HepG2 (cell line): ENCODE data around the gene FOSB. TPM values are rescaled to one million over a fixed set of nuclear protein-coding genes. Genes with fewer than 3 reads are reported as not detected.

Experiments
- ATAC-seq: fragments of 200-7000 bp; cut with Tn5 transposase; 3 replicates; pipeline ENCODE4 v1.9.1; 2020; ENCODE audit warnings: mild to moderate bottlenecking, moderate library complexity
- BruUV-seq: library from RNA; stranded (reverse); fragments of 400-500 nt; replicated peaks from 2 replicates; lab custom pipeline; 2021; lab: Mats Ljungman, UMichigan
- CTCF ChIA-PET: fragments of 300-600 bp; formaldehyde crosslinking; extraction: SDS; loops from one replicate; lab custom pipeline; 2021; ENCODE audit warnings: low total read pairs, inconsistent platforms, low intra/inter-chr PET ratio; lab: Yijun Ruan, JAX
- POLR2A ChIA-PET: fragments of 350-600 bp; sonication (Branson Sonifier 250); formaldehyde crosslinking; loops from one replicate; lab custom pipeline; 2020; ENCODE audit warnings: antibody characterized with exemption, inconsistent platforms; lab: Yijun Ruan, JAX
- DNase-seq: peaks from one replicate; pipeline ENCODE4 v3.0.0-alpha.2; 2015; ENCODE audit warnings: low spot score
- FAIRE-seq: peaks from 3 replicates; lab custom pipeline; 2011; peaks lifted over from hg19 to GRCh38; lab: Jason Lieb, UNC
- H2AFZ ChIP-seq: one replicate; pipeline ENCODE4 v1.6.1; 2011; ENCODE audit warnings: low read length, inconsistent platforms
- H3K27ac ChIP-seq: fragments of 300-600 bp; 3 replicates; pipeline ENCODE4 v1.8.0; 2011; ENCODE audit warnings: mixed run types, mild to moderate bottlenecking, mixed read lengths, low read length, inconsistent platforms; ENCODE audit not compliant: insufficient read depth; ENCODE audit errors: extremely low read length
- H3K27me3 ChIP-seq, 2 experiments: fragments of 200-600 bp in 1 of 2; 2 replicates in 1 of 2; 3 replicates in 1 of 2; pipeline versions ENCODE4 v1.6.0 to v1.8.0; 2011; ENCODE audit warnings: low read length in 2 of 2, mild to moderate bottlenecking in 2 of 2, moderate library complexity in 2 of 2, inconsistent platforms in 1 of 2; ENCODE audit not compliant: insufficient read depth in 2 of 2, control insufficient read depth in 1 of 2
- H3K36me3 ChIP-seq, 2 experiments: fragments of 200-600 bp in 1 of 2; replicated peaks in 1 of 2; 2 replicates in 1 of 2; 3 replicates in 1 of 2; pipeline versions ENCODE4 v1.5.1 to v1.8.0; 2011; ENCODE audit warnings: low read length in 2 of 2, inconsistent platforms in 1 of 2; ENCODE audit not compliant: insufficient read depth in 2 of 2, control insufficient read depth in 1 of 2
- H3K4me1 ChIP-seq: 2 replicates; pipeline ENCODE4 v1.5.1; 2012; ENCODE audit warnings: low read length, inconsistent platforms; ENCODE audit not compliant: insufficient read depth
- H3K4me2 ChIP-seq: 2 replicates; pipeline ENCODE4 v1.6.0; 2011; ENCODE audit warnings: low read depth, low read length, inconsistent platforms
- H3K4me3 ChIP-seq, 3 experiments: fragments of 200-600 bp in 1 of 3; sonication (generic), shearing (Covaris generic) in 1 of 3; replicated peaks in 1 of 3; 2 replicates each; pipeline ENCODE4 v1.5.1; 2011 to 2016; ENCODE audit warnings: low read length in 3 of 3, inconsistent platforms in 2 of 3, low read depth in 2 of 3, mild to moderate bottlenecking in 2 of 3, control low read depth in 1 of 3, mixed read lengths in 1 of 3; ENCODE audit not compliant: insufficient read depth in 1 of 3
- H3K79me2 ChIP-seq: one replicate; pipeline ENCODE4 v1.6.1; 2011; ENCODE audit warnings: low read length, inconsistent platforms; ENCODE audit not compliant: insufficient read depth
- H3K9ac ChIP-seq: 2 replicates; pipeline ENCODE4 v1.6.0; 2011; ENCODE audit warnings: mild to moderate bottlenecking, low read depth, low read length, inconsistent platforms; ENCODE audit not compliant: insufficient read depth
- H3K9me3 ChIP-seq: 2 replicates; pipeline ENCODE4 v1.5.1; 2012; ENCODE audit warnings: mild to moderate bottlenecking, low read length
- H4K20me1 ChIP-seq: 2 replicates; pipeline ENCODE4 v1.6.0; 2011; ENCODE audit warnings: inconsistent platforms, mild to moderate bottlenecking, low read length, moderate library complexity; ENCODE audit not compliant: insufficient read depth
- CHD4 ChIP-seq: fragments of 200-600 bp; sonication (generic); IDR thresholded peaks from 2 replicates; pipeline ENCODE4 v1.7.0; 2017; ENCODE audit warnings: mild to moderate bottlenecking, low read length, borderline replicate concordance
- HMG20A ChIP-seq: IDR thresholded peaks from 2 replicates; pipeline ENCODE4 v1.6.1; 2016; ENCODE audit warnings: borderline replicate concordance
- SOX5 ChIP-seq: IDR thresholded peaks from 2 replicates; pipeline ENCODE4 v1.6.1; 2016; ENCODE audit warnings: borderline replicate concordance
- U2AF1 ChIP-seq: fragments of 200-400 bp; formaldehyde crosslinking; optimal IDR thresholded peaks from 2 replicates; pipeline ENCODE3; 2017; ENCODE audit warnings: mild to moderate bottlenecking, low read depth, low read length
- ZBTB10 ChIP-seq: sonication (generic); formaldehyde crosslinking; IDR thresholded peaks from 2 replicates; pipeline ENCODE4 v1.4.0; 2020; ENCODE audit warnings: missing genetic modification reagents, borderline replicate concordance
- ZNF20 ChIP-seq: sonication (generic); formaldehyde crosslinking; IDR thresholded peaks from 2 replicates; pipeline ENCODE4 v1.4.0; 2020; ENCODE audit warnings: mild to moderate bottlenecking, moderate library complexity, missing genetic modification reagents
- ZNF280D ChIP-seq: sonication (generic); formaldehyde crosslinking; IDR thresholded peaks from 2 replicates; pipeline ENCODE4 v1.5.1; 2020; ENCODE audit warnings: mild to moderate bottlenecking, missing genetic modification reagents
- ZNF737 ChIP-seq: sonication (generic); formaldehyde crosslinking; IDR thresholded peaks from 2 replicates; pipeline ENCODE4 v1.5.0; 2020; ENCODE audit warnings: missing genetic modification reagents, mild to moderate bottlenecking, borderline replicate concordance
- ZSCAN12 ChIP-seq: sonication (generic); formaldehyde crosslinking; IDR thresholded peaks from 2 replicates; pipeline ENCODE4 v1.9.0; 2021; ENCODE audit warnings: mild to moderate bottlenecking, missing genetic modification reagents
- WGBS: methylation state at CpG from one replicate; pipeline ENCODE4 v1.1.6; 2017; ENCODE audit warnings: low lambda C conversion rate; 5-methylcytosine and 5-hydroxymethylcytosine counted together
- in situ Hi-C: cut with HindIII; loops from 2 replicates; pipeline ENCODE4 v1.10.0; 2017; ENCODE audit warnings: low pct_unique_long_range_greater_than_20kb; ENCODE audit not compliant: extremely low pct_ligation_motif_present
- intact Hi-C: fragments of 100-400 bp; cut with micrococcal nuclease; formaldehyde crosslinking; loops from one replicate; pipeline ENCODE4 v1.10.0; 2022; ENCODE audit not compliant: unreplicated experiment
- polyA plus RNA-seq, 8 experiments: library from polyadenylated mRNA; depleted of rRNA in 3 of 8; stranded (reverse) in 7 of 8; unstranded in 1 of 8; fragments of >200 nt; fragmentation: Illumina TruSeq in 4 of 8; extraction: Trizol in 4 of 8; gene quantifications; 2 replicates each; pipeline versions ENCODE4 v1.2.1 to v1.2.3, GENCODE V29; 2011 to 2016; ENCODE audit warnings: low read depth in 4 of 8, missing spikeins in 1 of 8, mixed read lengths in 1 of 8; ENCODE audit not compliant: insufficient read depth in 1 of 8
- total RNA-seq, 5 experiments: library from RNA; depleted of rRNA; stranded (reverse); fragments of >200 nt; fragmentation: Illumina TruSeq; extraction: Trizol; gene quantifications; 2 replicates each; pipeline ENCODE4 v1.2.3, GENCODE V29; 2016; ENCODE audit warnings: low read depth in 1 of 5
- TF ChIP-seq, protein P1 (sequence below): IDR thresholded peaks from 2 replicates; pipeline ENCODE4 v1.4.0; 2020; ENCODE audit warnings: mild to moderate bottlenecking, missing genetic modification reagents
- TF ChIP-seq, protein P2 (sequence below): sonication (generic); formaldehyde crosslinking; IDR thresholded peaks from 2 replicates; pipeline ENCODE4 v1.5.0; 2020; ENCODE audit warnings: mild to moderate bottlenecking, missing genetic modification reagents

The FOSB gene
- total and polyA plus RNA-seq, 2 of the 13 experiments (the other 11 are each of a cell fraction or from before 2014, with no cell fraction given) = 2.8 to 6.0 TPM

DNA sequence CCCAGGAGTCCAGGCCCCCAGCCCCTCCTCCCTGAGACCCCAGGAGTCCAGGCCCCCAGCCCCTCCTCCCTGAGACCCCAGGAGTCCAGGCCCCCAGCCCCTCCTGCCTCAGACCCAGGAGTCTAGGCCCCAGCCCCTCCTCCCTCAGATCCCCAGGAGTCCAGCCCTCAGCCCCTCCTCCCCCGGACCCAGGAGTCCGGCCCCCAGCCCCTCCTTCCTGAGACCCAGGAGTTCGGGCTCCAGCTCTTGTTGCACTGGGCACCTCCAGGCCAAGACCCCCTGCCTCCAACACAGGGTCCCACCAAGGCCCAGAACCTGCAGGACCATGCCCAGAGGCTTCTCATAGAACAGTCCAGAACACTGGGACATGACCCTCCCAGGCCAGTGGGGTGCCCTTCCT is 47.9 kb upstream of the FOSB start:
- ATAC-seq (no peak), DNase-seq (no peak), FAIRE-seq (no peak)
- no peaks in the 10 kb centered on the region for H4K20me1 ChIP-seq
- ChIA-PET CTCF (no interaction called here), POLR2A (no interaction called here)
- no peaks in the 10 kb centered on the region; a peak in 1 of 5 replicates for H3K27me3 ChIP-seq
- H3K9ac ChIP-seq = no peak overlapping the region
- intact Hi-C loops = no loop called here
- H3K4me2 ChIP-seq = no peak overlapping the region
- peaks cover 18% of the 10 kb centered on the region for H3K4me1 ChIP-seq
- no peaks in the 10 kb centered on the region for H3K9me3 ChIP-seq
- no peak overlapping the region for H2AFZ ChIP-seq
- H3K36me3 ChIP-seq = peaks cover 2 to 17% of the 10 kb centered on the region in 2 experiments; a peak in 2 of 5 replicates
- WGBS = no CpG with 5 or more reads among the region's 3 CpGs
- no TSS peak for BruUV-seq
- in situ Hi-C loops = loop anchor here (10.0 kb wide), 1 partner anchor 55 kb away; no protein-coding TSS in a partner anchor
- no peak overlapping the region for H3K27ac ChIP-seq
- no peak overlapping the region for H3K4me3 ChIP-seq
- H3K79me2 ChIP-seq = peaks cover 9% of the 10 kb centered on the region
- no peak for TF ChIP-seq ZNF280D (CRISPR knock-in tag)
- TF ChIP-seq, protein P1, sequence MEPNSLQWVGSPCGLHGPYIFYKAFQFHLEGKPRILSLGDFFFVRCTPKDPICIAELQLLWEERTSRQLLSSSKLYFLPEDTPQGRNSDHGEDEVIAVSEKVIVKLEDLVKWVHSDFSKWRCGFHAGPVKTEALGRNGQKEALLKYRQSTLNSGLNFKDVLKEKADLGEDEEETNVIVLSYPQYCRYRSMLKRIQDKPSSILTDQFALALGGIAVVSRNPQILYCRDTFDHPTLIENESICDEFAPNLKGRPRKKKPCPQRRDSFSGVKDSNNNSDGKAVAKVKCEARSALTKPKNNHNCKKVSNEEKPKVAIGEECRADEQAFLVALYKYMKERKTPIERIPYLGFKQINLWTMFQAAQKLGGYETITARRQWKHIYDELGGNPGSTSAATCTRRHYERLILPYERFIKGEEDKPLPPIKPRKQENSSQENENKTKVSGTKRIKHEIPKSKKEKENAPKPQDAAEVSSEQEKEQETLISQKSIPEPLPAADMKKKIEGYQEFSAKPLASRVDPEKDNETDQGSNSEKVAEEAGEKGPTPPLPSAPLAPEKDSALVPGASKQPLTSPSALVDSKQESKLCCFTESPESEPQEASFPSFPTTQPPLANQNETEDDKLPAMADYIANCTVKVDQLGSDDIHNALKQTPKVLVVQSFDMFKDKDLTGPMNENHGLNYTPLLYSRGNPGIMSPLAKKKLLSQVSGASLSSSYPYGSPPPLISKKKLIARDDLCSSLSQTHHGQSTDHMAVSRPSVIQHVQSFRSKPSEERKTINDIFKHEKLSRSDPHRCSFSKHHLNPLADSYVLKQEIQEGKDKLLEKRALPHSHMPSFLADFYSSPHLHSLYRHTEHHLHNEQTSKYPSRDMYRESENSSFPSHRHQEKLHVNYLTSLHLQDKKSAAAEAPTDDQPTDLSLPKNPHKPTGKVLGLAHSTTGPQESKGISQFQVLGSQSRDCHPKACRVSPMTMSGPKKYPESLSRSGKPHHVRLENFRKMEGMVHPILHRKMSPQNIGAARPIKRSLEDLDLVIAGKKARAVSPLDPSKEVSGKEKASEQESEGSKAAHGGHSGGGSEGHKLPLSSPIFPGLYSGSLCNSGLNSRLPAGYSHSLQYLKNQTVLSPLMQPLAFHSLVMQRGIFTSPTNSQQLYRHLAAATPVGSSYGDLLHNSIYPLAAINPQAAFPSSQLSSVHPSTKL = no peak
- no peak for TF ChIP-seq ZBTB10 (CRISPR knock-in tag)
- no peak for TF ChIP-seq HMG20A (CRISPR knock-in tag)
- TF ChIP-seq U2AF1 = no peak
- TF ChIP-seq ZNF20 = no peak
- TF ChIP-seq ZSCAN12 = no peak
- no peak for TF ChIP-seq SOX5
- no peak for TF ChIP-seq ZNF737 (CRISPR knock-in tag)
- TF ChIP-seq, protein P2, sequence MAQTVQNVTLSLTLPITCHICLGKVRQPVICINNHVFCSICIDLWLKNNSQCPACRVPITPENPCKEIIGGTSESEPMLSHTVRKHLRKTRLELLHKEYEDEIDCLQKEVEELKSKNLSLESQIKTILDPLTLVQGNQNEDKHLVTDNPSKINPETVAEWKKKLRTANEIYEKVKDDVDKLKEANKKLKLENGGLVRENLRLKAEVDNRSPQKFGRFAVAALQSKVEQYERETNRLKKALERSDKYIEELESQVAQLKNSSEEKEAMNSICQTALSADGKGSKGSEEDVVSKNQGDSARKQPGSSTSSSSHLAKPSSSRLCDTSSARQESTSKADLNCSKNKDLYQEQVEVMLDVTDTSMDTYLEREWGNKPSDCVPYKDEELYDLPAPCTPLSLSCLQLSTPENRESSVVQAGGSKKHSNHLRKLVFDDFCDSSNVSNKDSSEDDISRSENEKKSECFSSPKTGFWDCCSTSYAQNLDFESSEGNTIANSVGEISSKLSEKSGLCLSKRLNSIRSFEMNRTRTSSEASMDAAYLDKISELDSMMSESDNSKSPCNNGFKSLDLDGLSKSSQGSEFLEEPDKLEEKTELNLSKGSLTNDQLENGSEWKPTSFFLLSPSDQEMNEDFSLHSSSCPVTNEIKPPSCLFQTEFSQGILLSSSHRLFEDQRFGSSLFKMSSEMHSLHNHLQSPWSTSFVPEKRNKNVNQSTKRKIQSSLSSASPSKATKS (CRISPR knock-in tag) = no peak
- TF ChIP-seq CHD4 = no peak
